Right renal pelvis (tissue), 4 donors: ENCODE data around the gene SMKR1. TPM values are rescaled to one million over a fixed set of nuclear protein-coding genes. Genes with fewer than 3 reads are reported as not detected.

Source experiments
- polyA plus RNA-seq, 4 donors: library from polyadenylated mRNA; unstranded; fragments of 120-200 nt; gene quantifications; one replicate each; pipeline ENCODE4 v1.2.1, GENCODE V29; 2013; ENCODE audit not compliant: insufficient read length in 4 of 4

SMKR1 gene
- polyA plus RNA-seq, 4 donors = 2.6 to 3.8 (median 3.2) TPM

Other genes with a start within 250 kb of the SMKR1 start
- gene STRIP2, start 68.1 kb upstream of the SMKR1 start, polyA plus RNA-seq = 1 to 10 TPM; 2.8 to 3.0 (median 2.9) TPM
- 10 to 100 TPM; 19.2 to 23.0 (median 22.0) TPM for gene NRF1, start 109.2 kb downstream of the SMKR1 start, polyA plus RNA-seq